Rectal smooth muscle tissue (tissue), 1 donor: ENCODE measurements around the gene TTC9.
"Not testable (repeated sequence)": the region's sequence is repeated elsewhere in the genome, so short reads cannot be mapped to it uniquely, and the experiment has no call there.

Source experiments
- H3K27ac ChIP-seq: one replicate; pipeline ENCODE4 v1.7.0; 2013; ENCODE audit warnings: low read depth, low read length, inconsistent platforms
- H3K27me3 ChIP-seq: one replicate; pipeline ENCODE4 v1.7.0; 2013; ENCODE audit warnings: low read length; ENCODE audit not compliant: control insufficient read depth, insufficient read depth
- H3K36me3 ChIP-seq: one replicate; pipeline ENCODE4 v1.7.0; 2013; ENCODE audit warnings: low read length; ENCODE audit not compliant: control insufficient read depth, insufficient read depth
- H3K4me1 ChIP-seq: one replicate; pipeline ENCODE4 v1.7.0; 2013; ENCODE audit warnings: low read length; ENCODE audit not compliant: control insufficient read depth, insufficient read depth
- H3K4me3 ChIP-seq: one replicate; pipeline ENCODE4 v1.7.0; 2013; ENCODE audit warnings: low read length
- H3K9ac ChIP-seq: one replicate; pipeline ENCODE4 v1.7.0; 2013; ENCODE audit warnings: low read length

The TTC9 gene

DNA sequence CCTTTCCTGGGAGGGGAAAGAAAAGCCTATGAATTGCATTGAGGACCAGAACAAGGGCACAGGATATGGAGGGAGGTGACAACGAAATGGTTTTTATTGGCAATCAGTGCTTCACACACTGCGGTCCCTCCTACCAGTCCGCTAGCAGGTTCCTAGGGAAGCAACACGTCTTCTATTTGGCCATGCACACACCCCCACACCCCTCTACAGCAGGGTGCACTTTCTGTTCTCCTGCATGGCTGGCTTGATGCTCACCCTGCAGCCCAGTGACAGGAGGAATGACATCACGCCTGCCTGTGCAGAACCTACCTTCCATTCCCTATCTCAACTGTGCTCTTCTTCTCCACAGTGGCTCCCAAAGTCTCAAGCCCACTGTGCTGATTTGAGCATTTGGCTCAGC is 57.9 kb downstream of the TTC9 start:
- Histone ChIP-seq H3K36me3 (no peaks in the 10 kb centered on the region), H3K4me3 (no peak overlapping the region), H3K9ac (no peak overlapping the region), H3K4me1 (no peaks in the 10 kb centered on the region), H3K27me3 (no peaks in the 10 kb centered on the region), H3K27ac (no peak overlapping the region)

DNA sequence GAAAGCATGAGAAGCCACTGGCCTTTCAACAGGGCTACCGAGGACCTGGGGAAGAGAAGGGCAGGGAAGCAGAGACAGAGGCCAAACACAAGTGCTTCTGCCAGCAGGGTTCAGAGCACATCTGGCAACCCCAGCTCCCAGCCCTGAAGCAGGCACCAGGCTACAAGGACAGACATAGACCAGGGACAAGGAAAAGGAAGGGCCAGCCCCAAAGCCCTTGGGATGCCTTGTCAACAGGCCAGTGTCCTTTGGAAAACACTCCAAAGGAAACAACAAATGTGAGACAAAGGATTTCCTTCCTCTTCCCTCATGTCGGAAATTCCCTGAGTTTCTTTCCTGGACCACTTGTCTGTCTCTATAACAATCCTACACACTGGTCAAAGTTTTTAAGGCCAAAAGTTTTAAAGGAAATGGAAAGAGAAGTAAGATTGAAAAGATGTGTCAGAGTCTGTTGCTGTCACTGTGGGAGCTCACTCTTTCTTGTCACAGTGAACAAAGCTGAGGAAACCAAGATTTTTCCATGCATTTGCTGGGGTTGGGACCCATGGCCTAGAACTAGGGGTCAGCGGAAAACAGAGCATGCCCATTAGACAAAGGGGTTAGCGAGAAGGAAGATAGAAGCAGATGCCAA is 59.4 kb downstream of the TTC9 start:
- Histone ChIP-seq H3K4me3 (no peak overlapping the region), H3K4me1 (no peaks in the 10 kb centered on the region), H3K27ac (no peak overlapping the region), H3K27me3 (no peaks in the 10 kb centered on the region), H3K9ac (no peak overlapping the region), H3K36me3 (no peaks in the 10 kb centered on the region)

DNA sequence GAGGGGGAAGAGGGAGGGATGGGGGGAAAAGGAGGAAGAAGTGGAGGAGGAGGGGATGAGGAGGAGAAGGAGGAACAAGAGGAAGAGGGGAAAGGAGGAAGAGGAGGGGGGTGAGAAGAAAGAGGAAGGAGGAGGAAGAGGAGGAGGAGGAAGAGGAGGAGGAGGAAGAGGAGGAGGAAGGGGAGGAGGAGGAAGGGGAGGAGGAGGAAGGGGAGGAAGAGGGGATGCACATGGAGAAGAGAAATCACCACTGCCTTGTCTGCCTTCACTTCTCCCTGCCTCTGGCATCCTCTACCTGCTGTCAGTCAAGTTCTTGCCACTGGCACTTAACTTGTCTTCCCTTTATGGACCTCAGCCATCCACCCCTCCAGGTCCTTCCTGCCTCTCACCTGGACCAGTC is 59.9 kb downstream of the TTC9 start:
- no peak overlapping the region for H3K27ac ChIP-seq
- no peaks in the 10 kb centered on the region for H3K4me1 ChIP-seq
- H3K4me3 ChIP-seq = no peak overlapping the region
- H3K27me3 ChIP-seq = no peaks in the 10 kb centered on the region
- H3K36me3 ChIP-seq = no peaks in the 10 kb centered on the region
- no peak overlapping the region for H3K9ac ChIP-seq

DNA sequence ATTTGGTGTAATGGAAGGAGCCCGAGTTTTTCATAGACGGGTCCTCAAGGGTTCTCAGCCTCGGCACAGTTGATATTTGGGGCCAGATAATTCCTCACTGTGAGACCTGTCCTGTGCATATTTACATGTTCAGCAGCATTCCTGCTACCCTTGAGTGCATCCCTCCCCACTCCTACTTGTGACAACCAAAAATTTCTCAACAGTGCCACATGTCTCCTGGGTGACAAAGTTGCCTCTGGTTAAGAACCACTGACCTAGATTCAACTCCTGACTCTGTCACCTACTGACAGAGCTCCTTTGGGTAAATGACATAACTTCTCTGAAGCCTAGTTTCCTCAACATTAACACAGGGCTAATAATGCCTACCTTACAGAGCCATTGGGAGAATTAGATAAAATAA is 60.4 kb downstream of the TTC9 start:
- no peaks in the 10 kb centered on the region for H3K36me3 ChIP-seq
- H3K4me1 ChIP-seq = no peaks in the 10 kb centered on the region
- H3K27me3 ChIP-seq = no peaks in the 10 kb centered on the region
- H3K9ac ChIP-seq = no peak overlapping the region
- no peak overlapping the region for H3K27ac ChIP-seq
- H3K4me3 ChIP-seq = no peak overlapping the region

DNA sequence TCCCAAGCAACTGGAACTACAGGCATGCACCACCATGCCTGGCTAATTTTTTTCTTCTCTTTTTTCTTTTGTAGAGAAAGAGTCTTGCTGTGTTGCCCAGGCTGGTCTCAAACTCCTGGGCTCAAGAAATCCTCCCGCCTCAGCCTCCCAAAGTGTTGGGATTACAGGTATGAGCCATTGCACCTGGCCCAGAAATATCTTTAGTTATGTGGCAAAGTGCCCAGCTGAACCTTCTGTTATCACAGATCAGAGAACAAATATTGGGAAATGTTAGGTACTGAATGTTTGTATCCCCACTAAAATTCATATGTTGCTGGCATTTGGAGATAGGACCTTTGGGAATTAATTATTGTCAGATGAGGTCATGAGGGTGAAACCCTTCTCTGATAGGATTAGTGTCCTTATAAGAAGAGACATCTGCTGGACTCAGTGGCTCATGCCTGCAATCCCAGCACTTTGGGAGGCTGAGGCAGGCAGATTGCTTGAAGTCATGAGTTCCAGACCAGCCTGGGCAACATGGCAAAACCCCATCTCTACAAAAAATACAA is 62.0 kb downstream of the TTC9 start:
- H3K9ac ChIP-seq, H3K27me3 ChIP-seq, H3K4me1 ChIP-seq, H3K36me3 ChIP-seq, H3K27ac ChIP-seq, H3K4me3 ChIP-seq: not testable (repeated sequence)

- Histone ChIP-seq H3K27ac (no peak overlapping the region), H3K9ac (no peak overlapping the region), H3K36me3 (no peaks in the 10 kb centered on the region), H3K27me3 (no peaks in the 10 kb centered on the region), H3K4me3 (no peak overlapping the region), H3K4me1 (no peaks in the 10 kb centered on the region)
Measured at GRCh38 chr14:70704960-70705359, 63.2 kb downstream of the TTC9 start.

DNA sequence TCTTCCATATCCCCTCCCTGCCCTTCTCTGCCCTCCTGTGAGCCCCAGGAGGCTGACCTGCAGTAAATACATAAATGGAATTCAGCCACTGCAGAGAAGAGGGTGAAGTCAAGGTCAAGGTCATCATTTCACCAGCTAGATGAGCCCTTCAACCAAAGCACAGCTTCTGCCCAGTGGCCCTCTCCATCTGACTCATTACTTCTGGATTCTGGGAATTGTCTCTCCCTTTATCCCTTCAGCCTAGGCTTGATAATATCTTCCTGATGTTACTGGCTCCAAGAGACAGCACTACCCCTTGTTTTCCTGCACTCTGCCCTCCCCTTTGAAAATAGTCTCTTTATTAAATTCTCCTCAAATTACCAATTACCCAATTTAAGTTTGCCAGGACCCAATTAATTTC is 64.5 kb downstream of the TTC9 start:
- no peaks in the 10 kb centered on the region for H3K27me3 ChIP-seq
- no peaks in the 10 kb centered on the region for H3K4me1 ChIP-seq
- H3K4me3 ChIP-seq = no peak overlapping the region
- no peaks in the 10 kb centered on the region for H3K36me3 ChIP-seq
- H3K27ac ChIP-seq = no peak overlapping the region
- no peak overlapping the region for H3K9ac ChIP-seq

DNA sequence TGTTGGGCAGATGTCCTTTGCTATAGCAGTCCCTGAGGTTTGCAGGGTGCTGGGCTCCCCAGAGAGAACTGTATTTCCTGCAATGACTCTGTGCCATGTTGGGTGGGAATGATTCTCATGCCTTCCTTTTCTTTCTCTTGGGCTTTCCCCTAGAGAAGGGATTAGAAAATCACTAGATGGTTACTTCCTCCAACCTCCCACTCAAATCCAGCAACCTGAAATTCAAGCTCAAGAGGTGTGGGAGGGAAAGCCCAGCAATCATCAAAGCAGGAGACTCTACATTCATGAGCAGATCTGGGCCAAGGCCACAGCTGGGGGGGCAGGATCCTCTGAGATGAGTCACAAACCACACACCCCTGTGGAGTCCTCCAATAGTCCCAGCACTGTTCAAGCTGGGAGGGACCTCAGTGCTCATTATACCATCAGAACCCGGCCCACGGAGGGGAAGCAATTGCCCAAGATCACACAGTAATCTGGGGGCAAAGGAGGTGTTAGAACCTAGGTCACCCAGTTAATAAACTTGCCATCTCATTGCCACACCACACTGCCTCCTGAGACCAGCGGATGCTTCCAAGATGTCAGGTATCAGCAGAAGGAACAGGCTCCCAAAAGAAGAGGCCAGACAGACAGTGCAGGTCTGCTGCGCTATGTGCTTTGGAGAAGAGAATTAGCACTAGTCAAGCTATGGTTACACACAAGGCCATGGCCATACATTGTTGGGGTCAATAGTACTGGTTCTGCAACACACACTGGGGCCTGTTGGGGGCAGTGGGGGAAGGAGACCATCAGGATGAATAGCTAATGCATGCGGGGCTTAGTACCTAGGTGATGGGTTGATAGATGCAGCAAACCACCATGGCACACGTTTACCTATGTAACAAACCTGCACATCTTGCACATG is 65.7 kb downstream of the TTC9 start:
- no peak overlapping the region for H3K27ac ChIP-seq
- H3K27me3 ChIP-seq = no peaks in the 10 kb centered on the region
- no peaks in the 10 kb centered on the region for H3K36me3 ChIP-seq
- H3K4me1 ChIP-seq = no peaks in the 10 kb centered on the region
- H3K9ac ChIP-seq = no peak overlapping the region
- no peak overlapping the region for H3K4me3 ChIP-seq

GRCh38 chr14:70708717-70709570 is 67.2 kb downstream of the TTC9 start:
- no peak overlapping the region for H3K4me3 ChIP-seq

DNA sequence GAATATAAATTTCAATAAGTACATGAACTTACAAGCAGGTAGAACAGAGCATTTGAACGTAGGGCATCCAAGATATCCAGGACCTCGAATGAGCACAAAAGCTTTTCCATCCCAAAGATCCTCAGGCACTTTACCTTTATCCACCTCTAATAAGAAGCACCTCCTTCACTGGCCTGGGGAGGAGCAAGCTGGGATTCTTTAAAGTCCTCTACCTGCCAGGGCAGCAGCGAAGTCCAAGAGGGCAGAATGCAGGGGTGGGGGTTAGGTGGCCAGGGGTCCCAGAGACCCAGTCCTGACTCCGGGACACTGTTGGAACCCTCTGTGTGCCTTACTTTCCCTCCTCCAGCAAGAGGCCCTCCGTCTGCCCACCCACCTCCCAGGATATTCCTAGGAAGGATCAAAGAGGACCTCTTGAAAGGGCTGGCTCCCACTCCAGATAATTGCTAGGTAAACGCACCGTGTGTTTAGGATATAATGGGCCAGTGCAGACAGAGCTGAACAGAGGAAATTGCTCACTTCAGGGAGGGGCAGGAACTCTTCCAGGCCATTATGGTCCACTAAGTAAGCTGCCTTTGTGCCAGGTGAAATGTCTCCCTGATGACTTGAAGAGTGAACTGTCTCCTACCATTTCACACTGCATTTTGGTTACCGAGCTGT is 68.1 kb downstream of the TTC9 start:
- Histone ChIP-seq H3K4me1 (no peaks in the 10 kb centered on the region), H3K9ac (no peak overlapping the region), H3K4me3 (no peak overlapping the region), H3K36me3 (no peaks in the 10 kb centered on the region), H3K27me3 (no peaks in the 10 kb centered on the region), H3K27ac (no peak overlapping the region)

More at GRCh38 chr14:70708717-70709570, 67.2 kb downstream of the TTC9 start:
- H3K9ac ChIP-seq = no peak overlapping the region
- no peaks in the 10 kb centered on the region for H3K27me3 ChIP-seq
- no peaks in the 10 kb centered on the region for H3K4me1 ChIP-seq
- no peaks in the 10 kb centered on the region for H3K36me3 ChIP-seq
- H3K27ac ChIP-seq = no peak overlapping the region

DNA sequence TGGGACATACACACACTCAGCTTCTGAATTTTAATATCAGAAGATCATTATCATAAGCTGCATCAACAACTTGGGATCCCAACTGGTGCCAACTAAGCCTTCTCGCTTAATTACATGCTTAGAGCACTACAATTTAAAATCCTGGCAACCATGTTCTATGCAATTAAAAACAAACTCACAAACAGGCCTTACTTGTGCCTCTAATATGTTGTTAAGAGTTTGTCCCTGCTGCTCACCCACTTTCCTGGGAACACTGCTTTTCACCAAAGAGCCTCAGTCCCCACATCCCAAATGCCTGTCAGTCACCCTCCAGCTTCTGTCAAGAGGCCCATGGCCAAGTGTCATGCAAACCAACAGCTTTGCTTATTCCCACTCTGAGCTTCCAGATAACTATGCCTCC is 69.7 kb downstream of the TTC9 start:
- Histone ChIP-seq H3K27me3 (no peaks in the 10 kb centered on the region), H3K27ac (no peak overlapping the region), H3K36me3 (no peaks in the 10 kb centered on the region), H3K9ac (no peak overlapping the region), H3K4me1 (no peaks in the 10 kb centered on the region), H3K4me3 (no peak overlapping the region)

DNA sequence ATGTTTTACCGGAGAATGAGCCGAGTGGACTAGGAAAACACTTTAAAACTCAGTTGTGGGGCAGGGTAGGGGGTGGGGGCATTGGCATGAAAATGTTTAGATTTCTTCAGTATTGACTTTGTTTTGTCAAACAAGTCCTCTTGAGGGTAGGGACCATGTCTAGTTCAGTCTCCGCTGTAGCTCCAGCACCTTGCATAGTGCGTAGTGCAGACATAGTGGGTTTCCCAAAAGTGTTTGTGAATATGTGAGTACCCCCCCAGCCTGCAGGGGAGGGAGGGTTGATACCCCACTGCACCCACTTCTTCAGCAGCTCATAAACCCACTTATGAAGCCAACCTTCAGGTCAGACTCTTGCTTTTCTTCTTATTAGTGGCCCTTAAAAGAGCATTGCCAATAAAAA is 71.4 kb downstream of the TTC9 start:
- H3K9ac ChIP-seq = no peak overlapping the region
- no peaks in the 10 kb centered on the region for H3K36me3 ChIP-seq
- no peak overlapping the region for H3K4me3 ChIP-seq
- no peaks in the 10 kb centered on the region for H3K27me3 ChIP-seq
- no peaks in the 10 kb centered on the region for H3K4me1 ChIP-seq
- no peak overlapping the region for H3K27ac ChIP-seq
